Muscle layer of colon (tissue), 2 donors: Measurements from ENCODE around the gene NEK1.
"Not testable (repeated sequence)": the region's sequence is repeated elsewhere in the genome, so short reads cannot be mapped to it uniquely, and the experiment has no call there.

ENCODE experiments used
- H3K27ac ChIP-seq: one replicate; pipeline ENCODE4 v1.7.0; 2013; ENCODE audit warnings: low read depth, mild to moderate bottlenecking, low read length, moderate library complexity
- H3K27me3 ChIP-seq, 2 donors: one replicate each; pipeline ENCODE4 v1.7.0; 2013; ENCODE audit warnings: low read length in 2 of 2, mild to moderate bottlenecking in 2 of 2; ENCODE audit not compliant: insufficient read depth in 2 of 2, control insufficient read depth in 1 of 2
- H3K36me3 ChIP-seq: one replicate; pipeline ENCODE4 v1.7.0; 2013; ENCODE audit warnings: mild to moderate bottlenecking, low read length; ENCODE audit not compliant: insufficient read depth
- H3K4me1 ChIP-seq: one replicate; pipeline ENCODE4 v1.7.0; 2013; ENCODE audit warnings: mild to moderate bottlenecking, low read length; ENCODE audit not compliant: insufficient read depth
- H3K4me3 ChIP-seq, 2 donors: one replicate each; pipeline ENCODE4 v1.7.0; 2013; ENCODE audit warnings: low read length in 2 of 2, low read depth in 1 of 2, mild to moderate bottlenecking in 1 of 2, moderate library complexity in 1 of 2
- H3K9ac ChIP-seq: one replicate; pipeline ENCODE4 v1.7.0; 2013; ENCODE audit warnings: low read length
- H3K9me3 ChIP-seq: one replicate; pipeline ENCODE4 v1.7.0; 2013; ENCODE audit warnings: mild to moderate bottlenecking, low read length
- donor health status: abdominal sarcoma.
- donor health status: Adenocarcinoma of cecum.

Gene NEK1

DNA sequence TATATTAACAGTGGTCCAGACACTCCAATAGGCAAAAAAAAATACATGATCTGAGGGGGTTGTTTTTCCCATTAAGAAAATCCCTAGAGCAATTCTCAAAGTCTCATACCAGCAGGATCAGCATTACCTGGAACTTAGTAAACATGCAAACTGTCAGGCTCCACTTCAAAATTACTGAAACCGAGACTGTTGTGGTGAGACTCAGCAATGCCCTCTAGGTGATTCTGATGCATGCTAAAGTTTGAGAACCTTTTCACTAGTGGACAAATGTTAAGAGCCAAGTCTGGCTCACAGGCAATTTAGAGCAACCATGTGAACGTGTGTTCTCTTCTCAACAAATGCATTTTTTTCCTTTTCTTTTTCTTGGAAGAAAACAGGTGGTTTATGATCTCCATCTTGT lies 30.2 kb downstream of the NEK1 start:
- H3K27ac ChIP-seq, result no peak overlapping the region
- H3K4me3 ChIP-seq, result no peak overlapping the region
- peaks cover 6% of the 10 kb centered on the region for H3K36me3 ChIP-seq

GRCh38 chr4:169573889-169574288 lies 38.5 kb downstream of the NEK1 start:
- no peak overlapping the region for H3K9ac ChIP-seq
- no peaks in the 10 kb centered on the region for H3K9me3 ChIP-seq
- no peak overlapping the region for H3K4me3 ChIP-seq
- no peaks in the 10 kb centered on the region for H3K27me3 ChIP-seq
- no peaks in the 10 kb centered on the region for H3K4me1 ChIP-seq
- no peak overlapping the region for H3K27ac ChIP-seq
- H3K36me3 ChIP-seq, result peaks cover 5% of the 10 kb centered on the region

More for the DNA sequence above, 30.2 kb downstream of the NEK1 start:
- Histone ChIP-seq H3K9me3 (no peaks in the 10 kb centered on the region), H3K4me1 (no peaks in the 10 kb centered on the region), H3K9ac (no peak overlapping the region), H3K27me3 (no peaks in the 10 kb centered on the region)

DNA sequence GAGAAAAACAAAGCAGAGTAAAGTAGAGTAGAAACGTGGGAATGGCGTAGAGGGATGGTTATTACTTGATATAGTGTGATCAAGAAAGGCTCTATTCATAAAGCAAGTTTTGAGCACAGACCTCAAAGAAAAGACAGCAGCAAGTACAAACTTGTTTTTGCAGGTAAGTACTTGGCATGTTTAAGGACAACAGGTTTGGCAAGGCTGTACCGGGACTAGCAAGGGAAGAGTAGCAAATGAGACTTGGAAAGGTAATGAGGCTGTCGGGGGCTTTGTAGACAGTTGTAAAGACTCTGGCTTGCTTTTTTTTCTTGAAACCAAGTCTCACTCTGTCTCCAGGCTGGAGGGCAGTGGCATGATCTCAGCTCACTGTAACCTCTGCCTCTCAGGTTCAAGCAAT lies 40.9 kb downstream of the NEK1 start:
- Histone ChIP-seq H3K36me3 (peaks cover 5% of the 10 kb centered on the region), H3K9me3 (no peaks in the 10 kb centered on the region), H3K27ac (no peak overlapping the region), H3K4me3 (no peak overlapping the region), H3K27me3 (no peaks in the 10 kb centered on the region), H3K9ac (no peak overlapping the region), H3K4me1 (no peaks in the 10 kb centered on the region)

DNA sequence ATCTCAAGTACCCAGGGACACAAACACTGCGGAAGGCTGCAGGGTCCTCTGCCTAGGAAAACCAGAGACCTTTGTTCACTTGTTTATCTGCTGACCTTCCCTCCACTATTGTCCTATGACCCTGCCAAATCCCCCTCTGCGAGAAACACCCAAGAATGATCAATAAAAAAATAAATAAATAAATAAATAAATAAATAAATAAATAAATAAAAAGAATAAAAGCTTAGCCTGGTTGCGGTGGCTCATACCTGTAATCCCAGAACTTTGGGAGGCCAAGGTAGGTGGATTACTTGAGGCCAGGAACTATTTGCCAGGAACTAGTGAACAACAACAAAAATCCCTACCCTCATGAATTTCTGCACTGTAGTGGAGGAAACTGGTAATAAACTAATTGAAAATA lies 41.4 kb downstream of the NEK1 start:
- not testable (repeated sequence) for H3K27ac ChIP-seq, H3K27me3 ChIP-seq, H3K36me3 ChIP-seq, H3K4me1 ChIP-seq, H3K9me3 ChIP-seq, H3K9ac ChIP-seq, H3K4me3 ChIP-seq

GRCh38 chr4:169570266-169570665 lies 42.1 kb downstream of the NEK1 start:
- H3K27me3 ChIP-seq, H3K27ac ChIP-seq, H3K9ac ChIP-seq, H3K4me1 ChIP-seq, H3K9me3 ChIP-seq, H3K36me3 ChIP-seq, H3K4me3 ChIP-seq: not testable (repeated sequence)

DNA sequence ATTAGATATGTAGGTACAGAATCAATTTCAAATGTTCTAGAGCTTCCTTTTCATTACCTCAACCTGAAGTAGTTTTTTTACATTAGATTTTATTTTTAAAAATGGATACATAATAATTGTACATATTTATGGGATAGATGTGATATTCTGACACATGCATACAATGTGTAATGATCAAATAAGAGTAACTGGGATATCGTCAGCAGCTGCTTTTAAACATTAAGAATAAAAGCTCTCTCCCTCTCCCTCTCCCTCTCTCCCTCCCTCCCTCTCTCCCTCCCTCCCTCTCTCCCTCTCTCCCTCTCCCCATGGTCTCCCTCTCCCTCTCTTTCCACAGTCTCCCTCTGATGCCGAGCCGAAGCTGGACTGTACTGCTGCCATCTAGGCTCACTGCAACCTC lies 43.2 kb downstream of the NEK1 start:
- H3K9me3 ChIP-seq, H3K36me3 ChIP-seq, H3K27ac ChIP-seq, H3K9ac ChIP-seq, H3K27me3 ChIP-seq, H3K4me1 ChIP-seq, H3K4me3 ChIP-seq: not testable (repeated sequence)

- no peaks in the 10 kb centered on the region for H3K9me3 ChIP-seq
- no peak overlapping the region for H3K9ac ChIP-seq
- no peak overlapping the region for H3K4me3 ChIP-seq
- H3K27me3 ChIP-seq, result no peaks in the 10 kb centered on the region
- H3K36me3 ChIP-seq, result peaks cover 3% of the 10 kb centered on the region
- no peaks in the 10 kb centered on the region for H3K4me1 ChIP-seq
- H3K27ac ChIP-seq, result no peak overlapping the region
Observed at GRCh38 chr4:169567916-169568315, 44.5 kb downstream of the NEK1 start.

DNA sequence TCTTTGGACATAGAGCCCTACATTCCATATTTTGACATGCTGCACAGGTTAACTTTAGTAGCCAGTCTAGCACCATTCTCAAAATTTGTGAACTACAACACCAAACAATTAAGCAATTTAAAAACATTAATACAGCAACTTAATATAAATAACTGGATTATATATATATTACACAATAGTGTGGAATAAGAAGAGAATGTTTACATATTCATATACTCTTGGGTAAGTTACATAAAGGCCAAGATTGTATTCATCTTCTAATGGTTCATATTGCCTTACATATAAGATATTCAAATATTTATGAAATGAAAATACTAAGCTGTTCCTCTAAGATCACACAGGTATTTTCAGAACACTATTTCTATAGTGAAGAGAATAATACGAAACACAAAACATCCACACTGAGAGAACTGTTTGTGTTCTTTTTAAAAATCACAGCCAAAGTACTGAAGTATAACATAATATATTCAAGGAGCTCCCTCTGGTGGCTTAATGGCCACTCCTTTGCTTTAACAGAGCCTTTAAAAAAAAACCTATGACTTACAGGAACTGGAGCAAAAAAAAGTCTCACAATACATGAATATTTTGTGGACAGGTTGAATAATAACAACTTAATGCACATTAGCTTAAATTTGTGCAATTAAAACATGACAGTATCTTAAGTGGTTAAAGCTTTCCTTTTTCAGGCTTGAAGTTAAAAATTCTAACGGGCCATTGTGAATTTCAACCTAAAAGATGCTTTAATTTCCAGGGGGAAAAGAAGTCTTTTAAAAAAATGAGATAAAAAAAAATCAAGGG lies 46.2 kb downstream of the NEK1 start:
- Histone ChIP-seq H3K4me3 (no peak overlapping the region), H3K4me1 (no peaks in the 10 kb centered on the region), H3K9ac (no peak overlapping the region), H3K9me3 (no peaks in the 10 kb centered on the region), H3K27me3 (no peaks in the 10 kb centered on the region), H3K27ac (no peak overlapping the region), H3K36me3 (no peaks in the 10 kb centered on the region)

DNA sequence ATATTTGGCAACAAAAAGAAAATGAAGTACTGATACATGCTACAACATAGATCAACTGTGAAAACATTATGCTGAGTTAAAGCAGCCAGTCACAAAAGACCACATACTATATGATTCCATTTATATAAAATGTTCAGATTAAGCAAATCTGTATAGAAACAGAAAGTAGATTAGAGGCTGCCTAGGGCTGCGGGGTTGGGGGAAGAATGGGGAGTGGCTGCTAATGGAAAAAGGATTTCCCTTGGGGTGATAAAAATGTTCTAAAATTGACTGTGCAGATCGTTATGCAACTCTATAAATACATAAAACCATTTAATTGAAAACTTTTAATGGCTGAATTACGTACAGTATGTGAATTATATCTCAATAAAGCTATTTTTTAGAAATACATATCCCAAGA lies 46.8 kb downstream of the NEK1 start:
- Histone ChIP-seq H3K27me3 (no peaks in the 10 kb centered on the region), H3K36me3 (peaks cover 4% of the 10 kb centered on the region), H3K9ac (no peak overlapping the region), H3K9me3 (no peaks in the 10 kb centered on the region), H3K4me3 (no peak overlapping the region), H3K4me1 (no peaks in the 10 kb centered on the region), H3K27ac (no peak overlapping the region)

DNA sequence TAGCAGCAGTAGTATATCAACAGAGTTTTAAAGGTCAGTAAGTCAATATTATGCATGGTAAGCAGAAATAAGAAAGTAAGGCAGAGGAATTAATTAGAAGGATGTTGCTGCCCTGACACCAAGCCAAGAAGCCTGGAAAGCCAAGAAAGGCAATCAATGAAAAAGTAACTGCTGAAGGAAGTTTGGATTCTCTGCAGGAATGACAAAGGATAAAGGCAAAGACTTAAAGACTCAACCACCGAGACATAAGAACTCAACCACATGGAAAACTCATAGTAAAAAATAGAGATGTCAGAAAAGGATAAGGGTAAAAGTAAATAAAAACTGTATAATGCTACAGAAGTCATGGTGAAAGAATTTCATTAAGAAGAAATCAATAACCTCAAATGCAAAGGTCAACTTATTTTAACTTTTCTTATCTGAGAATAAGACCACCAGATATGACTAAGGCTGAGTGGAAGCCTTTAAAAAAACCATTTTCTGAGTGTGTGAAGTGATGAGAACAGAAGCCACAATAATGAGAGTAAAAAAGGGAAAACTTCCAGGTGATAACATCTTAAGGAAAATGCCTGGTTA lies 55.2 kb downstream of the NEK1 start:
- Histone ChIP-seq H3K27me3 (no peaks in the 10 kb centered on the region), H3K4me3 (no peak overlapping the region), H3K9ac (no peak overlapping the region), H3K4me1 (no peaks in the 10 kb centered on the region), H3K9me3 (no peaks in the 10 kb centered on the region), H3K27ac (no peak overlapping the region), H3K36me3 (peaks cover 20% of the 10 kb centered on the region)

GRCh38 chr4:169546548-169546947 lies 65.8 kb downstream of the NEK1 start:
- not testable (repeated sequence) for H3K9ac ChIP-seq, H3K4me3 ChIP-seq, H3K27ac ChIP-seq, H3K36me3 ChIP-seq, H3K9me3 ChIP-seq, H3K4me1 ChIP-seq, H3K27me3 ChIP-seq

- Histone ChIP-seq H3K9me3 (no peaks in the 10 kb centered on the region), H3K9ac (no peak overlapping the region), H3K4me3 (no peak overlapping the region), H3K36me3 (no peaks in the 10 kb centered on the region), H3K27ac (no peak overlapping the region), H3K27me3 (no peaks in the 10 kb centered on the region), H3K4me1 (no peaks in the 10 kb centered on the region)
Observed at GRCh38 chr4:169540774-169541173, 71.6 kb downstream of the NEK1 start.
